ENCODE results near the gene LIX1L. TPM values are rescaled to one million over a fixed set of nuclear protein-coding genes. Genes with fewer than 3 reads are reported as not detected.
"Not testable (repeated sequence)": the region's sequence is repeated elsewhere in the genome, so short reads cannot be mapped to it uniquely, and the experiment has no call there.

The LIX1L gene
- total and polyA plus RNA-seq, 8 donors: 28.9 to 45.7 (median 41.9) TPM

DNA sequence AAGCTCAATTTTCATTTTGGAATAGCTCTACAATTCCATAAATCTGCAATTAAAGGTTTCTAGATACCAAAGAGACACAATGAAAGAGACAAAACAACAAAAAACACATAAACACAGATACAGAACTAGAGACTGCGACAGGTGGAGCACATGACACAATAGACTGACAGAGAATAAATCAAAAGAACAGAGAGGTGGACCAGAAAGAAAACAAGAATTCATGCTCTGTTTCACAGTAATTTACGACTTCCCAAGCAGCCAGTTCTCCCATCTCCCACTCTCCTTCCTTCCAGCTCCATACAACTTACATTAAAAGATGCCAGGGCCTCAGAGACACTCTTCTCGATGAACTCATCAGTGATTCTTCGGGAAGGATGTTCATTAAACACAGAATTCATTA, 15.4 kb downstream of the LIX1L start:
- no peak overlapping the region for H3K27ac ChIP-seq
- intact Hi-C loops (cut with DNase I): no loop called here
- TF ChIP-seq, protein P1, sequence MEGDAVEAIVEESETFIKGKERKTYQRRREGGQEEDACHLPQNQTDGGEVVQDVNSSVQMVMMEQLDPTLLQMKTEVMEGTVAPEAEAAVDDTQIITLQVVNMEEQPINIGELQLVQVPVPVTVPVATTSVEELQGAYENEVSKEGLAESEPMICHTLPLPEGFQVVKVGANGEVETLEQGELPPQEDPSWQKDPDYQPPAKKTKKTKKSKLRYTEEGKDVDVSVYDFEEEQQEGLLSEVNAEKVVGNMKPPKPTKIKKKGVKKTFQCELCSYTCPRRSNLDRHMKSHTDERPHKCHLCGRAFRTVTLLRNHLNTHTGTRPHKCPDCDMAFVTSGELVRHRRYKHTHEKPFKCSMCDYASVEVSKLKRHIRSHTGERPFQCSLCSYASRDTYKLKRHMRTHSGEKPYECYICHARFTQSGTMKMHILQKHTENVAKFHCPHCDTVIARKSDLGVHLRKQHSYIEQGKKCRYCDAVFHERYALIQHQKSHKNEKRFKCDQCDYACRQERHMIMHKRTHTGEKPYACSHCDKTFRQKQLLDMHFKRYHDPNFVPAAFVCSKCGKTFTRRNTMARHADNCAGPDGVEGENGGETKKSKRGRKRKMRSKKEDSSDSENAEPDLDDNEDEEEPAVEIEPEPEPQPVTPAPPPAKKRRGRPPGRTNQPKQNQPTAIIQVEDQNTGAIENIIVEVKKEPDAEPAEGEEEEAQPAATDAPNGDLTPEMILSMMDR (IDR thresholded peaks at IDR 0.05): no peak
- DNase-seq: no peak
- no peaks in the 10 kb centered on the region for H3K27me3 ChIP-seq
- no peaks in the 10 kb centered on the region for H3K9me3 ChIP-seq
- H3K4me1 ChIP-seq: no peaks in the 10 kb centered on the region
- H3K4me3 ChIP-seq: no peak overlapping the region
- H3K36me3 ChIP-seq: peaks cover 0 to 30% of the 10 kb centered on the region in 2 donors
- no peak for ATAC-seq

DNA sequence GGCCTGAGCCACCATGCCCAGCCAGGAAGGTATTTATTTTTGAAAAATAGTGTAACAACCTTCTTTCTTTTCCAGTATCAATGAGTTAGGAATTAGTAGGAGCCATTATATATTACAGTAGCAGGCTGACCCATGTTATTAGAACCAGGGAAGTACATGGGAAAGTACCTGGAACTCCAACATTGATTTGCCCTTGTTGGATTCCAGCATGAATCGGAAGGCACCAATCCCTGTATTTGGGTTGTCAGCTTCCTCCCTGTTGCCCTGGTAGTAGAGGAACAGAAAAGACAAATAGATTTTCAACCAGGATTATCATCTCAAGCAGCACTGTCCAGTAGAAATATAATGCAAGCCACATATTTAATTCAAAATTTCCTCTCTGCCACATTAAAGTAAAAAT, 20.4 kb downstream of the LIX1L start:
- Histone ChIP-seq H3K4me1 (peaks cover 0 to 16% of the 10 kb centered on the region in 2 donors), H3K36me3 (peaks cover 0 to 63% of the 10 kb centered on the region in 2 donors), H3K27ac (no peak overlapping the region), H3K27me3 (no peaks in the 10 kb centered on the region), H3K4me3 (no peak overlapping the region), H3K9me3 (no peaks in the 10 kb centered on the region)
- DNase-seq (no peak), ATAC-seq (no peak)
- intact Hi-C loops (cut with DNase I): no loop called here
- TF ChIP-seq, protein P1 (IDR thresholded peaks at IDR 0.05): no peak

- H3K36me3 ChIP-seq: peaks cover 0 to 55% of the 10 kb centered on the region in 2 donors
- no peak overlapping the region for H3K27ac ChIP-seq
- ATAC-seq (peak; percentile 73), DNase-seq (no peak)
- H3K27me3 ChIP-seq: no peaks in the 10 kb centered on the region
- H3K9me3 ChIP-seq: no peaks in the 10 kb centered on the region
- peaks cover 0 to 22% of the 10 kb centered on the region in 2 donors for H3K4me1 ChIP-seq
- intact Hi-C loops (cut with DNase I): no loop called here
- TF ChIP-seq, protein P1 (IDR thresholded peaks at IDR 0.05): no peak
- H3K4me3 ChIP-seq: no peak overlapping the region
Measured at GRCh38 chr1:145936247-145936646, 21.6 kb downstream of the LIX1L start.

DNA sequence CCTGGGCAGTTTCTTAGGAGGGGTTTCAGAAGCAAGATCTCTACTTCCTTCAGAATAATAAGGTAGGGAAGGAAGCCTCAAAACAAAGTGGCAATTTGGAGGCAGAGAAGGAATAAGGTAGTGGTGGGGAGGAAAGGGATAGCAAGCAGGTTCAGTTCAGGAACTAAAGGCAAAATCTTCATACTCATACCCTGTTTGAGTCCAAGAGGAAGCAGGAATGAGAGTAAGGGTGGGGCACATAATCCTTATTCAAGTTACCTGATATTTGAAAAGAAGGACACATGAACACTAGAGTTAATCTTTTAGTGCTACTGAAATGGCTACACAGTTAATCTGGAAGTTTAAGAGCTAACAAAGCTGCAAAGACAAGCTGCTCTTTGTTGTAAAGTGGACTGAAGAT, 22.1 kb downstream of the LIX1L start:
- ATAC-seq: no peak
- H3K27me3 ChIP-seq: no peaks in the 10 kb centered on the region
- no peak for DNase-seq
- H3K9me3 ChIP-seq: no peaks in the 10 kb centered on the region
- H3K4me1 ChIP-seq: peaks cover 0 to 22% of the 10 kb centered on the region in 2 donors
- peaks cover 0 to 49% of the 10 kb centered on the region in 2 donors for H3K36me3 ChIP-seq
- H3K27ac ChIP-seq: no peak overlapping the region
- TF ChIP-seq, protein P1 (IDR thresholded peaks at IDR 0.05): no peak
- no peak overlapping the region for H3K4me3 ChIP-seq
- intact Hi-C loops (cut with DNase I): no loop called here

DNA sequence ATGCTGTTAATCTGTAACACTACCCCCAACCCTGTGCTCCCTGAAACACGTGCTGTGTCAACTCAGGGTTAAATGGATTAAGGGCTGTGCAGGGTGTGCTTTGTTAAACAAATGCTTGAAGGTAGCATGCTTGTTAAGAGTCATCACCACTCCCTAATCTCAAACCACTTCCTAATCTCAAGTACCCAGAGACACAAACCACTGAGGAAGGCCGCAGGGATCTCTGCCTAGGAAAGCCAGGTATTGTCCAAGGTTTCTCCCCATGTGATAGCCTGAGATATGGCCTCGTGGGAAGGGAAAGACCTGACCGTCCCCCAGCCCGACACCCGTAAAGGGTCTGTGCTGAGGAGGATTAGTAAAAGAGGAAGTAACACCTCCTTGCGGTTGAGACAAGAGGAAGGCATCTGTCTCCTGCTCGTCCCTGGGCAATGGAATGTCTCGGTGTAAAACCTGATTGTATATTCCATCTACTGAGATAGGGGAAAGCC, 25.3 kb downstream of the LIX1L start:
- H3K27me3 ChIP-seq; intact Hi-C loops (cut with DNase I); H3K4me3 ChIP-seq; ATAC-seq; DNase-seq; H3K27ac ChIP-seq; H3K9me3 ChIP-seq: not testable (repeated sequence)
- Histone ChIP-seq H3K4me1 (peaks cover 0 to 28% of the 10 kb centered on the region in 2 donors), H3K36me3 (peaks cover 0 to 39% of the 10 kb centered on the region in 2 donors)

Measured in left lung (tissue), 10 donors.